H1 (cell line): ENCODE results near the gene EGFR. TPM values are rescaled to one million over a fixed set of nuclear protein-coding genes. Genes with fewer than 3 reads are reported as not detected.

ENCODE experiments used
- CTCF ChIA-PET: fragments of 300-600 bp; sonication (Branson Sonifier 250); formaldehyde crosslinking; loops from one replicate; lab custom pipeline; 2021; ENCODE audit not compliant: partially characterized antibody; lab: Charles Lee
- POLR2A ChIA-PET: fragments of 300-600 bp; sonication (Branson Sonifier 250); formaldehyde crosslinking; loops from one replicate; lab custom pipeline; 2021; ENCODE audit warnings: inconsistent platforms; ENCODE audit not compliant: partially characterized antibody; lab: Charles Lee
- DNase-seq, 2 experiments: peaks; one replicate each; pipeline versions ENCODE4 v3.0.0 to v3.0.0-alpha.2; 2010 to 2022; ENCODE audit warnings: low spot score in 2 of 2, low read depth in 1 of 2, mixed read lengths in 1 of 2
- FAIRE-seq: peaks from 2 replicates; lab custom pipeline; 2011; peaks lifted over from hg19 to GRCh38; lab: Jason Lieb, UNC
- H2AFZ ChIP-seq: 2 replicates; pipeline ENCODE4 v1.8.1; 2012; ENCODE audit warnings: low read length, inconsistent platforms
- H2AK5ac ChIP-seq: 2 replicates; pipeline ENCODE4 v1.6.1; 2013; ENCODE audit warnings: low read depth, low read length
- H2BK120ac ChIP-seq: replicated peaks from 2 replicates; pipeline ENCODE3; 2013; ENCODE audit warnings: low read depth, low read length, inconsistent platforms
- H2BK12ac ChIP-seq: 2 replicates; pipeline ENCODE4 v1.6.1; 2013; ENCODE audit warnings: low read depth, low read length
- H2BK15ac ChIP-seq: 2 replicates; pipeline ENCODE4 v1.6.1; 2013; ENCODE audit warnings: low read length
- H2BK20ac ChIP-seq: 2 replicates; pipeline ENCODE4 v1.6.1; 2013; ENCODE audit warnings: low read length
- H2BK5ac ChIP-seq: 2 replicates; pipeline ENCODE4 v1.6.1; 2013; ENCODE audit warnings: low read depth, low read length
- H3K14ac ChIP-seq: 2 replicates; pipeline ENCODE4 v1.6.1; 2013; ENCODE audit warnings: inconsistent platforms; ENCODE audit not compliant: insufficient read length
- H3K18ac ChIP-seq: 2 replicates; pipeline ENCODE4 v1.6.1; 2013; ENCODE audit warnings: low read length; ENCODE audit errors: extremely low read depth
- H3K23ac ChIP-seq: 2 replicates; pipeline ENCODE4 v1.6.1; 2013; ENCODE audit warnings: inconsistent platforms; ENCODE audit not compliant: insufficient read length
- H3K23me2 ChIP-seq: 2 replicates; pipeline ENCODE4 v1.6.1; 2013; ENCODE audit warnings: low read depth, low read length
- H3K27ac ChIP-seq: 2 replicates; pipeline ENCODE4 v1.6.1; 2011; ENCODE audit warnings: low read depth, low read length, inconsistent platforms
- H3K27me3 ChIP-seq, 4 experiments: replicated peaks in 1 of 4; 1 replicate in 1 of 4; 2 replicates in 3 of 4; pipeline versions ENCODE4 v1.6.1 to v1.8.1; 2011 to 2013; ENCODE audit warnings: low read length in 3 of 4, mild to moderate bottlenecking in 3 of 4, inconsistent platforms in 2 of 4, mixed read lengths in 2 of 4, moderate library complexity in 1 of 4; ENCODE audit not compliant: control insufficient read depth in 3 of 4, insufficient read depth in 3 of 4; ENCODE audit errors: extremely low read depth in 1 of 4
- H3K36me3 ChIP-seq, 4 experiments: 2 replicates each; pipeline versions ENCODE4 v1.6.1 to v1.8.1; 2011 to 2013; ENCODE audit warnings: mild to moderate bottlenecking in 4 of 4, low read length in 3 of 4, moderate library complexity in 2 of 4, control low read depth in 1 of 4, inconsistent platforms in 1 of 4; ENCODE audit not compliant: insufficient read depth in 4 of 4, control insufficient read depth in 2 of 4
- H3K4ac ChIP-seq: replicated peaks from 2 replicates; pipeline ENCODE3; 2013; ENCODE audit warnings: low read length, low read depth, mixed read lengths, inconsistent platforms; ENCODE audit not compliant: insufficient read length
- H3K4me1 ChIP-seq, 4 experiments: replicated peaks in 1 of 4; 1 replicate in 1 of 4; 2 replicates in 3 of 4; pipeline versions ENCODE4 v1.6.1 to v1.8.1; 2011 to 2013; ENCODE audit warnings: low read length in 3 of 4, inconsistent platforms in 2 of 4, mixed read lengths in 1 of 4; ENCODE audit not compliant: insufficient read depth in 4 of 4, control insufficient read depth in 3 of 4
- H3K4me2 ChIP-seq, 2 experiments: 2 replicates each; pipeline versions ENCODE4 v1.6.1 to v1.8.1; 2011 to 2013; ENCODE audit warnings: low read depth in 2 of 2, low read length in 2 of 2, control low read depth in 1 of 2, inconsistent platforms in 1 of 2, mild to moderate bottlenecking in 1 of 2; ENCODE audit not compliant: insufficient read depth in 1 of 2
- H3K4me3 ChIP-seq, 4 experiments: fragments of 200-600, 300-600 bp in 1 of 4; sonication (generic), shearing (Covaris generic), sonication (Bioruptor Twin) in 1 of 4; 2 replicates each; pipeline versions ENCODE4 v1.5.1 to v1.8.1; 2011 to 2016; ENCODE audit warnings: low read length in 4 of 4, low read depth in 3 of 4, control low read depth in 2 of 4, inconsistent platforms in 2 of 4, mild to moderate bottlenecking in 2 of 4, mixed read lengths in 1 of 4, moderate library complexity in 1 of 4; ENCODE audit not compliant: insufficient read depth in 2 of 4; ENCODE audit errors: extremely low read depth in 1 of 4
- H3K56ac ChIP-seq: replicated peaks from 2 replicates; pipeline ENCODE3; 2013; ENCODE audit warnings: low read depth, mild to moderate bottlenecking, mixed read lengths, low read length, inconsistent platforms; ENCODE audit not compliant: insufficient read length
- H3K79me1 ChIP-seq: 2 replicates; pipeline ENCODE4 v1.6.1; 2013; ENCODE audit warnings: low read depth, low read length, control low read depth
- H3K79me2 ChIP-seq, 2 experiments: 2 replicates each; pipeline versions ENCODE4 v1.6.1 to v1.8.1; 2012 to 2013; ENCODE audit warnings: low read length in 2 of 2, mild to moderate bottlenecking in 2 of 2, inconsistent platforms in 1 of 2; ENCODE audit not compliant: insufficient read depth in 2 of 2, control insufficient read depth in 1 of 2
- H3K9ac ChIP-seq, 4 experiments: replicated peaks in 1 of 4; 1 replicate in 1 of 4; 2 replicates in 3 of 4; pipeline versions ENCODE4 v1.6.1 to v1.8.1; 2011 to 2013; ENCODE audit warnings: low read depth in 3 of 4, low read length in 3 of 4, control low read depth in 2 of 4, mild to moderate bottlenecking in 2 of 4, moderate library complexity in 2 of 4, inconsistent platforms in 1 of 4; ENCODE audit errors: extremely low read depth in 1 of 4
- H3K9me3 ChIP-seq, 2 experiments: 2 replicates each; pipeline versions ENCODE4 v1.6.1 to v1.8.1; 2012 to 2013; ENCODE audit warnings: mild to moderate bottlenecking in 2 of 2, moderate library complexity in 2 of 2, control low read depth in 1 of 2, inconsistent platforms in 1 of 2, low read depth in 1 of 2, low read length in 1 of 2, mixed read lengths in 1 of 2; ENCODE audit not compliant: insufficient read depth in 2 of 2
- H4K20me1 ChIP-seq, 2 experiments: replicated peaks in 1 of 2; 2 replicates each; pipeline versions ENCODE3 to v1.8.1; 2011 to 2013; ENCODE audit warnings: inconsistent platforms in 2 of 2, low read length in 2 of 2, mild to moderate bottlenecking in 1 of 2; ENCODE audit not compliant: insufficient read depth in 2 of 2, control insufficient read depth in 1 of 2
- H4K5ac ChIP-seq: 2 replicates; pipeline ENCODE4 v1.6.1; 2013; ENCODE audit warnings: low read length, low read depth, mixed read lengths, inconsistent platforms; ENCODE audit not compliant: insufficient read length
- H4K8ac ChIP-seq: 2 replicates; pipeline ENCODE4 v1.8.0; 2013; ENCODE audit warnings: mild to moderate bottlenecking, moderate library complexity, low read length, inconsistent platforms; ENCODE audit not compliant: insufficient read depth; ENCODE audit errors: extremely low read depth
- H4K91ac ChIP-seq: replicated peaks from 2 replicates; pipeline ENCODE3; 2013; ENCODE audit warnings: low read length, mixed read lengths, inconsistent platforms; ENCODE audit not compliant: insufficient read length
- ATF2 ChIP-seq: IDR thresholded peaks from 2 replicates; pipeline ENCODE4 v1.6.1; 2012; ENCODE audit warnings: low read length, inconsistent platforms
- ATF3 ChIP-seq: IDR thresholded peaks from 2 replicates; pipeline ENCODE4 v1.6.1; 2011; ENCODE audit warnings: low read depth, mild to moderate bottlenecking, low read length; ENCODE audit not compliant: insufficient read depth
- CEBPB ChIP-seq: IDR thresholded peaks from 2 replicates; pipeline ENCODE4 v1.6.1; 2012; ENCODE audit warnings: low read depth, low read length
- CHD1 ChIP-seq: IDR thresholded peaks from 2 replicates; pipeline ENCODE4 v1.6.1; 2012; ENCODE audit warnings: low read depth, low read length, improper control_type of control experiment
- CTCF ChIP-seq, 3 experiments: IDR thresholded peaks; 1 replicate in 2 of 3; 2 replicates in 1 of 3; pipeline versions ENCODE4 v1.5.1 to v1.6.1; 2011; ENCODE audit warnings: low read length in 3 of 3, mild to moderate bottlenecking in 3 of 3, inconsistent platforms in 2 of 3, low read depth in 1 of 3, moderate library complexity in 1 of 3; ENCODE audit not compliant: insufficient read depth in 1 of 3; ENCODE audit errors: control extremely low read depth in 1 of 3
- FOSL1 ChIP-seq: IDR thresholded peaks from 2 replicates; pipeline ENCODE4 v1.6.1; 2011; ENCODE audit warnings: mild to moderate bottlenecking, low read depth, low read length, moderate library complexity; ENCODE audit not compliant: insufficient read depth
- GTF2F1 ChIP-seq: IDR thresholded peaks from 2 replicates; pipeline ENCODE4 v1.6.1; 2012; ENCODE audit warnings: low read depth, low read length, improper control_type of control experiment, borderline replicate concordance
- POLR2A ChIP-seq, 2 experiments: IDR thresholded peaks; 1 replicate in 1 of 2; 2 replicates in 1 of 2; pipeline ENCODE4 v1.6.1; 2011; ENCODE audit warnings: low read depth in 2 of 2, low read length in 2 of 2, mild to moderate bottlenecking in 2 of 2; ENCODE audit errors: control extremely low read depth in 1 of 2
- RFX5 ChIP-seq: IDR thresholded peaks from 2 replicates; pipeline ENCODE4 v1.6.1; 2011; ENCODE audit warnings: low read depth, low read length, improper control_type of control experiment, borderline replicate concordance
- TBP ChIP-seq: IDR thresholded peaks from 2 replicates; pipeline ENCODE4 v1.6.1; 2011; ENCODE audit warnings: low read depth, low read length, improper control_type of control experiment
- WGBS, 2 experiments: shearing (Covaris generic) in 1 of 2; methylation state at CpG; one replicate each; pipeline versions ENCODE4 v1.1.6 to v1.1.7; 2013 to 2015; ENCODE audit warnings: low lambda C conversion rate in 2 of 2, mixed read lengths in 2 of 2, inconsistent platforms in 1 of 2, low coverage in 1 of 2, missing lambda C conversion rate in 1 of 2; ENCODE audit not compliant: insufficient replicate concordance in 2 of 2, insufficient coverage in 1 of 2, insufficient read length in 1 of 2; ENCODE audit errors: extremely low coverage in 1 of 2, missing lambda C conversion rate in 1 of 2; 5-methylcytosine and 5-hydroxymethylcytosine counted together
- polyA plus RNA-seq, 7 experiments: library from polyadenylated mRNA; depleted of rRNA in 3 of 7; stranded (reverse) in 5 of 7; unstranded in 2 of 7; fragments of >200 nt in 5 of 7; fragments of 200-250 nt in 2 of 7; gene quantifications; 1 replicate in 5 of 7; 2 replicates in 1 of 7; 4 replicates in 1 of 7; pipeline versions ENCODE4 v1.2.1 to v1.2.3, GENCODE V29; 2011 to 2013; ENCODE audit warnings: missing spikeins in 2 of 7, mixed read lengths in 2 of 7
- total RNA-seq: library from RNA; stranded (reverse); fragmentation: NEBNext Ultra II Directional; extraction: Animal tissue kit (Norgen Biotek cat#: 25700); gene quantifications from 2 replicates; pipeline ENCODE4 v1.2.1, GENCODE V29; 2021

Gene EGFR
- total and polyA plus RNA-seq, 2 of the 8 experiments (the other 6 are each of a cell fraction or from before 2014, with no cell fraction given), result 1.9 to 5.8 TPM

GRCh38 chr7:55097100-55097499, 78.3 kb downstream of the EGFR start:
- Histone ChIP-seq H4K8ac (no peak overlapping the region), H3K27me3 (no peaks in the 10 kb centered on the region), H3K56ac (no peak overlapping the region), H4K91ac (no peak overlapping the region), H3K79me2 (no peaks in the 10 kb centered on the region), H3K4me2 (no peak overlapping the region), H4K5ac (no peak overlapping the region), H3K9me3 (no peaks in the 10 kb centered on the region), H3K14ac (no peak overlapping the region), H2AFZ (no peak overlapping the region), H3K4me1 (peaks cover 0 to 3% (median 1%) of the 10 kb centered on the region in 4 experiments; a peak in 2 of 7 replicates), H3K23me2 (peaks cover 4% of the 10 kb centered on the region; the same call in 1 of the 2 replicates), H3K4ac (no peak overlapping the region), H2BK120ac (no peak overlapping the region), H3K9ac (no peak overlapping the region), H2BK12ac (no peak overlapping the region), H3K36me3 (no peaks in the 10 kb centered on the region), H3K27ac (no peak overlapping the region), H4K20me1 (peaks cover 0 to 2% of the 10 kb centered on the region in 2 experiments), H2BK20ac (no peak overlapping the region), H3K23ac (no peak overlapping the region), H2BK5ac (no peak overlapping the region), H3K4me3 (no peak overlapping the region), H3K79me1 (no peaks in the 10 kb centered on the region), H2BK15ac (no peak overlapping the region), H3K18ac (no peak overlapping the region), H2AK5ac (no peak overlapping the region)
- no peak for TF ChIP-seq ATF3
- no peak for TF ChIP-seq POLR2A (IDR thresholded peaks at IDR 0.05; ENCODE audit: control extremely low read depth in 1 of 2, low read depth in 2 of 2, low read length in 2 of 2)
- no peak for TF ChIP-seq CTCF (IDR thresholded peaks at IDR 0.05; ENCODE audit: control extremely low read depth in 1 of 3, insufficient read depth in 1 of 3, low read depth in 1 of 3, low read length in 3 of 3)
- TF ChIP-seq GTF2F1, result no peak
- no peak for TF ChIP-seq CHD1
- TF ChIP-seq TBP, result no peak
- TF ChIP-seq ATF2, result no peak
- TF ChIP-seq FOSL1, result no peak
- TF ChIP-seq RFX5, result no peak
- TF ChIP-seq CEBPB, result no peak
- 88% methylated on average over 4 of the region's 4 CpGs; no CpG with 5 or more reads in 1 of the 2 experiments for WGBS, 2 experiments
- FAIRE-seq (no peak), DNase-seq (no peak)
- ChIA-PET POLR2A (no interaction called here), CTCF (no interaction called here)
